Stimulated activated CD4-positive, alpha-beta T cell treated with anti-CD3 and anti-CD28 coated beads, Interleukin-1b, Interleukin-23, amount 100 ng/mL, for 48 hours (primary cell): ENCODE results near the gene ANKMY1.
A peak's percentile ranks its signal among the peaks of the same experiment; 100 is the strongest.

Experiments used
- DNase-seq: peaks from one replicate; pipeline ENCODE4 v3.0.0-alpha.2; 2020

The ANKMY1 gene, protein sequence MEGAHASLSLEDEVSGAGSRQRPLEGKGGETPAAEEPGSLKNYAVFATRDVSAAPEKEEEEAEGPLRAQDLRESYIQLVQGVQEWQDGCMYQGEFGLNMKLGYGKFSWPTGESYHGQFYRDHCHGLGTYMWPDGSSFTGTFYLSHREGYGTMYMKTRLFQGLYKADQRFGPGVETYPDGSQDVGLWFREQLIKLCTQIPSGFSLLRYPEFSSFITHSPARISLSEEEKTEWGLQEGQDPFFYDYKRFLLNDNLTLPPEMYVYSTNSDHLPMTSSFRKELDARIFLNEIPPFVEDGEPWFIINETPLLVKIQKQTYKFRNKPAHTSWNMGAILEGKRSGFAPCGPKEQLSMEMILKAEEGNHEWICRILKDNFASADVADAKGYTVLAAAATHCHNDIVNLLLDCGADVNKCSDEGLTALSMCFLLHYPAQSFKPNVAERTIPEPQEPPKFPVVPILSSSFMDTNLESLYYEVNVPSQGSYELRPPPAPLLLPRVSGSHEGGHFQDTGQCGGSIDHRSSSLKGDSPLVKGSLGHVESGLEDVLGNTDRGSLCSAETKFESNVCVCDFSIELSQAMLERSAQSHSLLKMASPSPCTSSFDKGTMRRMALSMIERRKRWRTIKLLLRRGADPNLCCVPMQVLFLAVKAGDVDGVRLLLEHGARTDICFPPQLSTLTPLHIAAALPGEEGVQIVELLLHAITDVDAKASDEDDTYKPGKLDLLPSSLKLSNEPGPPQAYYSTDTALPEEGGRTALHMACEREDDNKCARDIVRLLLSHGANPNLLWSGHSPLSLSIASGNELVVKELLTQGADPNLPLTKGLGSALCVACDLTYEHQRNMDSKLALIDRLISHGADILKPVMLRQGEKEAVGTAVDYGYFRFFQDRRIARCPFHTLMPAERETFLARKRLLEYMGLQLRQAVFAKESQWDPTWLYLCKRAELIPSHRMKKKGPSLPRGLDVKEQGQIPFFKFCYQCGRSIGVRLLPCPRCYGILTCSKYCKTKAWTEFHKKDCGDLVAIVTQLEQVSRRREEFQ

DNA sequence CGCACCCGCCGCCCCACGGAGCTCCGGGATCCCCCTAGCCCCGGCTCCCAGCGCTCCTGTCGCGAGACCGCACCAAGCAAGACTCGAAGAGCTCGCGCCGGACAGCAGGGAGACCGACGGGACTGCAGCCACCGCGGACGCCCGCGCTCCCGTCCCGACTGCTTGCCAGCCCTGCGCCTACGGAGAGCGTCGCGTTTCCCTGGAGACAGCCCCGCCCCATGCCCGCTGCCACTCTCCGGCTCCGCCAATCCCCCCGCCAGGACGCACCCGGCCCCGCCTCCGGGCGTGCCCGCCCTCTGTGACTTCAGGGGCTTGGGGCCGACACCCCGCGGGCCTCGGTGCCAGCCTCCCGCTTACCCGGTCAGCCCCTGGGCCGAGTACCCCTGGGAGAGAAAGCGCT lies at the start of gene ANKMY1:
ANKMY1 (minus strand) TSS at position 181 of the 400 bp plus-strand sequence. CDS start 653 bp downstream, outside the sequence.
- peak; percentile 75 for DNase-seq

DNA sequence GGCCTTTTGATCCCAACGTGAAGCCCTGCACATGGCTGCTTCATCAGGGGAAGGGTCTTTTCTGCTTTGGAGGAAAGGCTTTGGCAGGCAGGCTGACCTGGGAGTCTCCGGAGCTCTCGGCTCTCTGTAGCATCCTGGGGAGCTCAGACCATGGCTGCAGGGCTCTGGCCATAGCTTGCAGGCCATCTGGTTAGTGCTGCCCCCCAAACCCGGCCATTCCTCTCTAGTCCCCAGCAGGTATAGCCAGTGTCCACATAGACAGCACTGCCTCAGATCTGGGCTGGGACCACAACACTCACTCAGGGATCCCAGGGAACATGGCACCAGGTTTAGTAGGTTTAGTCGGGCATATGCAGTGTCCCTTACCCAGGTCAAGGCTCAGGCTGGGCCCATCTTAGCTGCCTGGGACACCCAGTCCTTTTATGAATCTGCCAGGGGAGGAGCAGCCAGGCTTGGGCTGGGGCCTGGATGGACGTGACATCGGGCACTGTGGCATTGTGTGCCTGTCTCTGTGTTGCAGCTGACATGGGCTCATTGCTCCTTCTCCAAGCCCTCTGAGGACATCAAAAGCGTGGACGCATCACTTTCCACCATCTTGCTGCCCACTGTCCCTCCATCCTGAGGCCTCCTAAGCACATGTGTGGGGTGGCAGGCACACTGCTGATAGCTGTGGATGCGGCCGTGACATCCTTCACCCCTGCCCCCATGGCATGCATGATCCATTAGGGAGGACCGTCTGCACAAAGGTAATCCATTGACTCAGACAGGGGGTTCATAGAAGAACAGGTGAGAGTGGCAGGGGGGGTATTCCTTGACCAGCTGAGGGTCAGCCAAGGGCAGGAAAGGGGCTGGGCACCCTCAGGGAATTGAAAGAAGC lies 48.3 kb upstream of the ANKMY1 start:
- no peak for DNase-seq

DNA sequence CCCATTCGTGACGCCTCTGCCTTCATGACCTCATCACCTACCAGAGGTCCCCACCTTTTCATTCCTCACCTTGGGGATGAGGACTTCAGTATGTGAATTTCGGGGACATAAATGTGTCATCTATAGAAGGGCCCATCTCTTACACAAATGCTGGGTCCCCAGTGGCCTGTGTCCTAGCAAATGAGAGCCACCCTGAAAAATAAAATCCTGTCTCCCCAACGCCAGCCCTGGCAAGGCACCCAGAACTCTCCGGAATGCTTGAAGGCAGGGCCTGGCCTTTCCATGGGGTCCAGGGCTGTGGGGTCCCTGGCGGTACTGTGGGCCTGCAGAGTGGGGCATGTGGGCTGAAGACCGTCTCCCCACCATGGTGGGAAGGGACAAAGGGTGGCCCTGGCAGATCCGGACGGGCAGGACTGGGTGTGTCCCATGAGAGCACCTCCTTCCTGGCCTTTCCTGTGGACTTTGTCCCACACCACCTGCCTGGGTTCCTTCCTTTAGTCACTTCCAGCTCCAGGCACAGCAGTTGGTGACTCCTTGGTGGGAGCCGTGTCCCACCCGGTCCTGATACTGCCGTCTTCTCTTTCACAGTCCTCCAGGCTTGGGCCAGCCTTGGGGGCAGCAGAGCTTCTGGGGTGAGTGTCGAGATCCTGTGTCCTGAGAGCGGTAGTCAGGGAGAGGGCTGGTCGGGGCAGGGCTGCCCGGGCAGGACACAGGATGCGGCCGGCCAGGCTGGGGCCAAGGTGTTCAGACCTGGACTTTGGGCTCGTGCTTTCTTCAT lies 47.3 kb upstream of the ANKMY1 start:
- DNase-seq = no peak

DNA sequence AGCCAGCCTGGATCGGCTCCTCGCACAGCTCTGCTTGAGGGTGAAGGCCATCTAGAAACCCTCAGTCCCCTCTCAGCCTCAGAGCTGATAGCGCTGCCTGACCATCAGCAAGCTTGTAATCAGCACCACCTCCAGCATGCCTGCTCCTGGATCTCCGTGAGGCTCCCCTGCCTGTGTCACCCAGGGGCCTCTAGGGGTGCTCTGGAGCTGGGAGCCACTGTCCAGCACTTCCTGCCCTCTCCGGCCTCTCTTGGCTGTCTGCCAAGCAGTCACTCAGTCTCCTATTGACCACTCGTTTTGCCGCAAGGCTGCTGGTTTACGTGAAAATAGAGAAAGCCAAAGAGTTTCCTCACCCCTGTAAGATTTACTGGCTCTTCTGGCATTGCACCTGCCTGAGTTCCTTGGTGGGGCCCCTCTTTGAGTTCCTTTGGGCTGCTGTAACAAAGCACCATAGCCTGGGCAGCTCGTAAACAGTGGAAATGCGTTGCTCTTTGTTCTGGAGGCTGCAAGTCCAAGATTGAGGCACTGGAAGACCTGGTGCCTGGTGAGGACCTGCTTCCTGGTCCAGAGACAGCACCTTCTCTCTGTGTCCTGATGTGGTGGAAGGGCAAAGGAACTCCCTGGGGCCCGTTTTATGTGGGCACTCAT lies 46.6 kb upstream of the ANKMY1 start:
- DNase-seq = no peak

DNA sequence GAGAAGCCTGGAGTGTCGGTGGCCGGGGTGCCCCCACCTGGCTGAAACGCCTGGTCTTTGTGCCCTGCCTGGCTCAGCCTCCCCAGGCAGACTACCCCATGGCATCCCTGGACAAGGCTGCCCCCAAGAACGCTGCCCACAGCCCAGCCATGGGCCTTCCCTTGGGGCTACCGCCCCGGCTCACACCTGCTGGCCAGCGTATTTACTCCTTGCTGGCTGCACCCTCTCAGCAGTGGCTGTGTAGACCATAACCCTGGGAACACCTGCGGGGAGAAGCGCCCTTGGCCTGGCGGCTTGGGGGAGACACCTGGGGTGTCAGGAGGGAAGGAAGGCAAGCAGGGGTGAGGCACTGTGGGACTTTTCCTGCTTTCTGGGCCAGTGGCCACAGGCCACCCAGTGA lies 46.1 kb upstream of the ANKMY1 start:
- DNase-seq = no peak

DNA sequence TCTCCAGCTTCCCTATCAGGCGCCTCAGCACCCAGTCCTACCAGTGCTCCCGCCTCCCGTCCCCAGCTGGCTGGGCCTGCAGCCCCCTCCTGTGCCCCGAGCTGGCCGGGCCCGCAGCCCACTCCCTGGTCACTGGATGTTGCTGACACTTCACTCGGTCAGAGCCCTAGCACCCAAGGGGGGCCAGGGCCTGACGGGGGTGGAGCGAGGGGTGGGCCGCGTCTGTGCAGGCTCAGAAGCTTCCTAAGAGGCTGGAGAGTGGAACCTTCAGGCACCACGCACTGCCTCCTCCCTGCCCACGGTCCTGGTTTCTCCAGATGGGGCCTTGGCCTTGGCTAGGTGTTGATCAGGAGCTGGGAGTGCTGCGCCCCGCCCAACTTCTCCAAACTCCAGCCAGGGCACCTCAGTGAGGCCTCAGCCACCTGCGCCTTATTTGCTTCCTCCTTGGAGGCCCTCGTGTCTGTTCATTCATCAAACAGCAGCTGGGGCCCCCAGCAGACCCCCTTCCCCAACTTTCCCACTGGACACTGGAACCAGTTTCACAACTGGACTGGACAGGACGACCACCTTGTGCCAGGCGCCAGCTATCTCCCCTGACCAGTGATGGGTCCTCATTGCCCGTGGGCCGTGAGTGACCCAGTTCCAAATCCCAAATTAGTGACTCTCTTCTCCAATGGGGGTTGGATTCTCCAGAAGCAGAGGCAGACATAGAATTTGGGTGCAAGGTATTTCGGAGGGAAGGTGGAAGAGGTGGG lies 45.5 kb upstream of the ANKMY1 start:
- no peak for DNase-seq

DNA sequence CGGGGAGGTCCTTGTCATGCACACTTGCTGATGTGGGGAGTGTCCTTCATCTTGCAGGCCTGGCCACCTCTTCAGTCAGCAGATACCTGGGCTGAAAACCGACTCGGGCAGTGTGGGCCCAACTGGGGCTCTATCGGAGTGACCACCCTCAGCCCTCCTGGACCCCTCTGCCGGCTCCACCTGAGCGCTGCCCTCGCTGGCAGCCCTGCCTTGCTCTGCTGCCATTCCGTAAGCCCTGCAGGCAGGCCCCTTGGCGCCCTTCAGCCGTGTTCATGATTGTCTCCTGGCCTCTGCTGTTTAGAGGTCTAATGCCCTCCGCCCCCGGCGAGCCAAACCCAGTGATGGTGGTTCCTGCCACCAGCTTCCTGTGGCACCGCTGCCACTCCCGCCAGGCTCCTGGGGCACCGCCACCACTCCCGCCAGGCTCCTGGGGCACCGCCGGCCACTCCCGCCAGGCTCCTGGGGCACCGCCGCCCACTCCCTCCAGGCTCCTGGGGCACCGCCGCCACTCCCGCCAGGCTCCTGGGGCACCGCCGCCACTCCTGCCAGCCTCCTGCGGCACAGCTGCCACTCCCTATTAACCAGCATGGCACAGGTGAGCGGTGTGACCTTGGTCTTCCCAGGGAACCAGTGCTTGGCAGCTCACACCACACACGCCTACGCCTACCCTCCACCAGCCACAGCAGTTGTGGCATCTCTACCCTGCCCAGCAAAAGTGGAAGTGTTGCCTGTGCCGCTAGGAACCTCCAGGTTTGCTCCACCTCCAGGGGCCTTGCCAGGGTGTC lies 44.7 kb upstream of the ANKMY1 start:
- no peak for DNase-seq

DNA sequence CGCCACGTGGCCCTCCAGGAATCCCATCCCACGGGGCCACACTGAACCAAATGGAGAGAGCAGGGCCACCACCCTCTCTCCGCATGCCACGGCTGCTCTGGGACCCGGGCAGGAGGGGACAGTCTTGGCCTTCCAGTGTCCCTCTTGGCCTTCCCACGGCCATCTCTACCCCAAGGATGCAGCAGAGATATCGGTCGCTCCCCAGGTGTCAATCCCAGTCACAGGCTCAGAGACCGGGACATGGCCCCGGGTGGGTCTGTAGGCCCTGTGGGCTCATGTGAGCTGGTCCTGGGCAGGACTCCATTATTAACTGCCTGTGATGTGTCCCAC lies 44.0 kb upstream of the ANKMY1 start:
- no peak for DNase-seq

DNA sequence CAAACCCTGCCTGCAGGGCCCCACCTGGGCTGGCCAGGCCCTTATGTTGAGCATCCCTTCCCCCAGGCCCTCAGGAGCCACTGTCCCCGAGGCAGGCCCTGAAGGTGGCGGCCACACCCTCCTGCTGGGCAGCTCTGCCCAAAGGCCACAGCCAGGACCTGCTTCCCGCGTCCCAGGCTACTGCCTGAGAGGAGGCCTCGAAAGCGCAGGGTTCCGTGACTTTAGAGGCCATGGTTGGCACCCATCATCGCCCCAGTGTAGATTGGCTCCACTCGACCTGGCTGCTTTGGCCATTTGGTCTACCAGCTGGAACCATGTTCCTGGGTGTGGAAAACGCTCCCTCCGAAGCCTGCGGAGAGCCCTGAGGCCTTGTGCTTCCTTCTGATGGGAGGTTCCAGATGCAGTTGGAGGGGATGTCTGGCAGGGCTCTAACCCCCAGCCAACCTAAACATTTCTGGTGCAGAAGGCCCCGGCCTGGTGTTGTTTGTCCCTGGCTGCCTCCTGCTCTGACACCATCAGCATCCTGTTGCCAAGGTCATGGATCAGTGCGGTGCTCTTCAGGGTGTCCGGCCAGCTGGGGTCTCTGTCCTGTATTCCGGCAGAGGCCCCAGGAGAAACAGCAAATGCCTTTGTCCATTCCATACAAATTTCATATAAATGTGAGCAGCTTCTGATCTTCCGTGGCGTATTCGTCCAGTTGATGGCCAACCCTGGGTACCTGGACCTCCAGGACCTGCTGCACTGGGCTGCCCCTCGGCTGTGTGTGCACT lies 43.5 kb upstream of the ANKMY1 start:
- no peak for DNase-seq

DNA sequence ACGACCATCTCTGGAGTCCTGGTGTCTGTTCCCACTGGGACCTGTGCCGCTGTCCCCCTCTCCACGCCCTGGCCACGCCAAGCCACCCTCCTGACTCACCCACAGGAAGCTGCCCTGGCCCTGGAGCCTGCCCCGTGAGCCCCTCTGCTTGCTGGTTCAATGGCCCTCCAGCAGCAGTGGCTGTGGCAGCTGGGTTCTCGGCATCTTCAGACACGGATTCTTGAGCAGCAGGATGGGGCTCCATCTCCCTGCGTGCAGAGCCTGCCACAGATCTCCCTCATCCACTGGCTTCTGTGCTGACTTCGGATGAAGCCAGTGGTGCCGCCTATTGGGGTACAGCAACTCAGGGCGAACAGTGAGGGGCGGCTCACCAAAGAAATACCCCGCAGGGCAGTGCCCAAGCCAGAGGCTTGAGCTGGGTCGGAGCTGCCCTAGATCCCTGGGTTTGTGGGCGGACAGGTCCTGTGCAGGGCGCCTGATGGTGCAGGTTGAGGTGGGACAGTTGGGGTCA lies 42.7 kb upstream of the ANKMY1 start:
- no peak for DNase-seq

DNA sequence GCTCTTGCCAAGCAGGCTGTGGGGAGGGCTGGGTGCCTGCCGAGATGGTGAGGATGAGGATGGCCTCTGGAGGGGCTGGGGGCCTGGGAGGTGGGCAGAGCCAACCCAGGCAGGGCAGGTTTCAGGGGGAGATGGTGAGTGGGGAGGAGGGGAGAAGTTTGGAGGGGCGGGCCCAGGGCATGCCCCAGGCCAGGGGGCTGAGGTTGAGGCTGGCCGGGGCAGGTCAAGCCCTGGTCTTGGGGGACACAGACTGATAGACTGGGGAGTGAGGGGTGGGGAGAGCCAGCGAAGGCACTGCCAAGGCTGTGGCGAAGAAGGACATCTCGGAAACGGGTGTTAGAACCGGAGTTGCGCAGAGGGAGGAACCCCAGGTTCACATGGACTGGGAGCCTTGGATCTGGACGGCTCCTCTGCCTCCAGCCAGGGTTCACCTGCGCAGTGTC lies 41.4 kb upstream of the ANKMY1 start:
- no peak for DNase-seq

DNA sequence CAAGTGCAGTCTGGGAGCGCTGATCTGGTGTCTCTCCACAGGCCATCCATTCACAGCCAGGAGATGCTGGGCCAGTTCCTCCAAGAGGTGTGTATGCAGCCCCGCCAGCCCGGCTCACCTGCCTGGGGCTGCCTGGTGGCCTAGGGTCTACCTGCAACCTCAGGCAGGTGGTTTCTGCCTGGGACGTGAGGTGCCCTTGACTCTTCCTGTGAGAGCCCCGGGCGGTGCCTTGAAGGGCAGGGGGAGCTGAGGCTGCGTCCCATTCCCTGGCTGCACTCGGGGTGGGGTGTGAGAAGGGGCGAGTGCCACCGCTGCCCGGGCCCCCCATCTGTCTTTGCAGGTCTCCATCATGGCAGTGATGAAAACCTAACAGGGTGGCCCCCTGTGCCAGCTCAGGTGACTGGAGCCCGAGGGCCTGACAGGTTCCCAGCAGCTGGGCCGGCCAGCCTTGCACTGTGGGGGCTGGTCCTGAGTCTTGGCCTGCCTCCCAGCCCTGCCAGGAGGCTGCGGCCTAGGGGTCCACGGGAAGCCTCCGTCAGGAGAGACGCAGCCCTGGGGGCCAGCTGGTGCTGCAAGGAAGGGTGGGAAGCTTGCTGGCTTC lies 40.6 kb upstream of the ANKMY1 start:
- no peak for DNase-seq

DNA sequence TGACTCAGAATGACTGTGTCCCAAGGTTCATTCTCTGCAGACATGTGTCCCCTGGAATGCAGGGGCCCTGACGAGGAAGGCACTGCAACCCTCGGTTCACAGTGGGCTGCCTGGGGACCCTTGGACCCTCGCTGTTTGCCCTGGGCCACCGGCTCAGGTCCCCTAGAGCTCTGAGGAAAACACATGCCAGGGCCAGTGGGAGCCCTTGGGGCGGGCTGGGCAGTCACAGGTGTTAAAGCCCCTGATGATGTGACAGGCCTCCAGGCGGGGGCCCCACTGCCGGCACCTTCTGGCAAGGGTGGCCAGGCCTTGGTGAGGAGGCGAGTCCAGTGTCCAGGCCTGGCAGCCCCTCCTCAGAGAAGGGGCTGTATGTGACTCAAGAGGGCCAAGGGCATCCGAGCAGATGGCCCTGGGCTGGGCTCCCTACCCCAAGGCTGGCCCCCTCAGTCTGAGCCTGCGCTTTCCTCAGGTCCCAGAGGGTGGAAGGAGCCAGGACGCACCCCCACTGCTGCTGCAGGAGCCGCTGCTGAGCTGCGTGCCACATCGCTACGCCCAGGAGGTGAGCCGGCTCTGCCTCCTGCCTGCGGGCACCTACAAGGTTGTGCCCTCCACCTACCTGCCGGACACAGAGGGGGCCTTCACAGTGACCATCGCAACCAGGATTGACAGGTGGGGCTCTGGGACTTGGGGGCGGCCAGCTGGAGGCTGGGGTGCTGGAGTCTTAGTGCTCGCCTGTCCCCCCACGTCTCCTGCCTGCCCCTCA lies 39.8 kb upstream of the ANKMY1 start:
- DNase-seq = no peak

DNA sequence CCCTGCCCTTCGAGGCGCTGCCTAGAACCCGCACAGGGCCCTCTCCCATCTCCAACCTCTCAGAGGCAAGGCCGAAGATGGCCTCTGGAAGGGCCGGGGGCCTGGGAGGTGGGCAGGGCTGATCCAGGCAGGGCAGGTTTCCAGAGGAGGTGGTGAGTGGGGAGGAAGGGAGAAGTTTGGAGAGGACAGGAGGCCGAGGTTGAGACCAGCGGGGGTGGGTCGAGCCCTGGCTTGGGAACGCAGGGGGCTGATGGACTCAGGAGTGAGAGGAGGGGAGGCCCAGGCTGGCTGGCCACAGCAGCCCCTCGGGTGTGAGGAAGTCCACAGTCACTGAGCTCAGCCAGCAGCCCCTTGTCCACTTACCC lies 39.2 kb upstream of the ANKMY1 start:
- DNase-seq = no peak

DNA sequence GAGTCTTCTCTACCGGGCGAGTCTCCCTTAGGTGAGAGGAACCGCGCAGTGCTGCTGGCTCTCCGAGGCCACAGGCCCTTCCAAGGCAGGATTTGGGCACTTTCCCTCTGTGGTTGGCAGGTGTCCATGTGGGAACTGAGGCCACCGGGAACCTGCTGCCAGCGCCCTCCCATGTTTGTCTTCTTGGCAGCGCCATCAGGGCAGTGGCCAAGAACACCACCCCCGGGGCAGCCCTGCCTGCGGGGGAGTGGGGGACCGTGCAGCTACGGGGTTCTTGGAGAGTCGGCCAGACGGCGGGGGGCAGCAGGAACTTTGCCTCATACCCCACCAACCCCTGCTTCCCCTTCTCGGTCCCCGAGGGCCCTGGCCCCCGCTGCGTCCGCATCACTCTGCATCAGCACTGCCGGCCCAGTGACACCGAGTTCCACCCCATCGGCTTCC lies 38.7 kb upstream of the ANKMY1 start:
- DNase-seq = no peak

DNA sequence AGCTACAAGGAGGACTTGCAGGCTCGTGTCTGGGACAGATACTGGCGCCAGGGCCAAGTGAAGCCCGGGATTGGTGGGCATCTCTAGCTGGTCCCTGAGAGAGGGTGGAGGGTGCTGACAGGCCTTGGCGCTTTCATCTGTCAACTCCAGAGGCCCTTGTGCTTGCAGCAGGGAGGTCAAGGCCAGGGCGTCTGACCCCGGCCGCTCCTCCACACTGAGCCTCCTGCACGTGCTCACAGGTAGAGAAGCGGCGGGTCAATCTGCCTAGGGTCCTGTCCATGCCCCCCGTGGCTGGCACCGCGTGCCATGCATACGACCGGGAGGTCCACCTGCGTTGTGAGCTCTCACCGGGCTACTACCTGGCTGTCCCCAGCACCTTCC lies 38.3 kb upstream of the ANKMY1 start:
- DNase-seq = no peak

DNA sequence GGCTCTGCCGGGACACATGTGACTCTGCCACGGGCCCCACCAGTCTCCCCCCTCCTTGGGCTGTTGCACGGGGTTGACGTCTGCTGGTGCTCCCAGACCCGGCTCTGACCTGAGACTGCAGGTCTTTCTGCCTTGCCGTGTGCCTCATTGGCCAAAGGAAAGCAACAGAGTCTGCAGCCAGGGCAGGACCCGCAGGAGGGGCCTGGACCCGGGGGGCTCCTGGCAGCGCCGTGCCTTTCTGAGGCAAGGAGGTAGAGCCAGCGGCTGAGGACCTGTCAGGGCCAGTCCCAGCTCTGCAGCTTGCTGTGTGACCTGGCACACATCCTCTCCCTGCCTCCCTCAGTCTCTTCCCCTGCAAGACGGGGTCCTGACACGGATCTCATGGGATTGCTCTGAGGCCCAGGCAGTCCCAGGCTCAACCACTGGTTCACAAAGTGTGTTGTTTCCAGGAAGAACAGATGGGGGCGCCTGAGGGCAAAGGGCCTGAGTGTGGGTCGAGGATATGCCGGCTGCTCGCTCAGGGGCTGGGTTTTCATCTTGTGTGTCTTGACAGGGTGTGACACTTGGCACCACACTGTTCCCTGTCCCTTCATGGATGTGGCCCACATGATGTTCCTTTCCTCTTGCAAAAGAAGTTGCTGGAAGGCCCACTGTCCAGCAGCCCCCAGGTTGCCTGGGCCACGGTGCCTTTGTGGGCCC lies 37.7 kb upstream of the ANKMY1 start:
- DNase-seq = peak; percentile 30
